H4 (cell line): ENCODE measurements around the gene GPR61. TPM values are rescaled to one million over a fixed set of nuclear protein-coding genes. Genes with fewer than 3 reads are reported as not detected.

Source experiments
- DNase-seq: peaks from one replicate; pipeline ENCODE4 v3.0.0-alpha.2; 2015; ENCODE audit warnings: low spot score
- total RNA-seq: library from RNA; depleted of rRNA; stranded (reverse); fragments of >200 nt; shearing (Covaris generic); gene quantifications from 2 replicates; pipeline ENCODE4 v1.2.3, GENCODE V29; 2014; rRNA removed

Gene GPR61
- total RNA-seq, 1 experiment from 2014 or later, result not detected

DNA sequence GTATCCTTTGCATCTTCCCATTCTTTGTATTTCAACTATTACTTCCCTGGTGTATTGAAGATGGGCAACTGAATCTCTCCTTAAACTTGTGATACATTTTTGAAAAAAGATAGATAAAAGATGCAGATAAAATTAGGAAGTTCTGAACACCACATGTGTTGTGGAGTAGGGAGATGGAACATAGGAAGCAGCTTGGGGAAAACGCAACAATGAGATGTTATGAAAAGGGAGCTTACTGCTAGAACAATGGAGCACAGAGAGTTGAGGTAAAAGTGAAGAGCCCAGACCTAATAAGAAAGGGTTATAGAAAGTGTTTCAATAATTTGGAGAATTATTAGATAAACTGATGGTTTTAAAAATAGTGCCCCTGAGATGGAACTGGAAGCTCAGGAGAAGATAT lies 29.7 kb downstream of the GPR61 start:
- DNase-seq, result no peak

- DNase-seq, result no peak
These were observed 30.7 kb downstream of the GPR61 start for GRCh38 chr1:109570414-109570813.

- no peak for DNase-seq
These were observed 34.1 kb downstream of the GPR61 start for GRCh38 chr1:109573785-109574184.

GRCh38 chr1:109578947-109579443 lies 39.3 kb downstream of the GPR61 start:
- DNase-seq, result no peak

- peak; percentile 6 for DNase-seq
These were observed 39.8 kb downstream of the GPR61 start for GRCh38 chr1:109579491-109579890.

DNA sequence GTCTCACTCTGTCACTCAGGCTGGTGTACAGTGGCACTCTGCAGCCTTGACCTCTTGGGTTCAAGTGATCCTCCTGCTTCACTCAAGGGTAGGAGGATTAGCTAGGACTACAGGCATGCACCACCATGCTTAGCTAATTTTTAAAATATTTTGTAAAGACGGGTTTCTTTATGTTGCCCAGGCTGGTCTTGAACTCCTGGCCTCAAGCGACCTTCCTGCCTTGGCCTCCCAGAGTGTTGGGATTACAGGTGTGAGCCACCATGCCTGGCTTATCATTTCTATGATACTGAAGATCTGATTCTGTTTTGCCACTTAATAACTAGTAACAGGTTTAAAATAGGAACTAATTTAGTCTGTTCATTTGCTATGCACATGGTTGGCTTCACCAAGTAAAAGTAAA lies 42.3 kb downstream of the GPR61 start:
- DNase-seq, result no peak

- DNase-seq, result no peak
These were observed 45.1 kb downstream of the GPR61 start for GRCh38 chr1:109584766-109585165.

DNA sequence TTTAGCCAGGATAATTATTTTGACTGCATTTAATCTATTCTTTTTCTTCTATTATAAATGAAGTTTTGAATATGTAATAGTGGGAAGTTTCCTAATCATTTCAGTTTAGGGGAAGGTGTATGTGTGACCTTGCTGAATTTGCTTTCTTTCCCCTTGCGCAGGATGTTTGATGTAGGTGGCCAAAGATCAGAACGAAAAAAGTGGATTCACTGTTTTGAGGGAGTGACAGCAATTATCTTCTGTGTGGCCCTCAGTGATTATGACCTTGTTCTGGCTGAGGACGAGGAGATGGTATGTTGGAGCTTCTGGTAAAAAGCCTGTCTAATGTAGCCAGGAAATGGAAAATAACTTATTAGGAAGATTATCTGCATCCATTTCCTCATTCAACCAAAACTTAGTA lies 46.4 kb downstream of the GPR61 start:
- no peak for DNase-seq

GRCh38 chr1:109589177-109589576 lies 49.5 kb downstream of the GPR61 start:
- no peak for DNase-seq

DNA sequence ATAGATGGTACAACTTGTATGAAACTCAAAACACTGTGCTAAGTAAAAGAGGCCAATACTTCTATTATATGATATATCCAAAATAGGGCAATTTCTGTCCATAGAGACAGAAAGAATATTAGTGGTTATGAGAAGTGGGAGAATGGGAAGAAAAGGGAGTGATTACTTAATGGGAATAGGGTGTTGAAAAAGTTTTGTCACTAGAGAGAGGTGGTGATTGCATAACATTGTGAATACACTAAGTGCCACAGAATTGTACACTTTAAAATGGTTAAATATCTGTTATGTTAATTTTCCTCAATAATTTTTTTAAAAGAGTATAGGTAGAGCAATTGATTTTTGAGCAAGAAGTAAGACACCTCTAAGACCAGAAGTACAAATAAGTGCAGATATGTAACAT lies 50.0 kb downstream of the GPR61 start:
- DNase-seq, result no peak

GRCh38 chr1:109592916-109593315 lies 53.2 kb downstream of the GPR61 start:
- no peak for DNase-seq

DNA sequence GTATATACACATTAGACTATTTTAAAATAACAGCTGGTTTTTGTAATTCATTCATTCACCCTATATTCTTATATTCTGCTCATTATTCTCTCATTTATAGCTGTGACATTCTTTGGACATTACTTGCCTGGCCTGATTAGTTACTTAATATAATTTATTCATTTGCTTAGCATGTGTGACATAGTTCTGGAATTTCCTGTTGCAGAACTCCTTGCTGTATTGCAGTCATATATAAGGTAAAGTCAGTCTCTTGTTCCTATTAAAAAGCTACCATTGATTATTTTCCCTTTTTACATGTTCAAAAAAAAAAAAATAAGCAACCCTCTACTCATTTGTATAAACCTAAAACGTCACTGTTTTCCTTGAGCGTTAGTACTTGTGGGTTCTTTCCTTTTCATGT lies 55.9 kb downstream of the GPR61 start:
- no peak for DNase-seq

Other genes starting within 250 kb of the GPR61 start
- gene MYBPHL, start 232.9 kb upstream of the GPR61 start, total RNA-seq, result not detected in 2 replicates
- 3.7 and 7.4 TPM in 2 replicates for gene SORT1, start 142.0 kb upstream of the GPR61 start, total RNA-seq
- gene PSMA5, start 113.4 kb upstream of the GPR61 start, total RNA-seq, result 154 and 184 TPM in 2 replicates
- gene SYPL2, start 73.3 kb upstream of the GPR61 start, total RNA-seq, result 0.27 and 0.54 TPM in 2 replicates
- gene ATXN7L2, start 56.0 kb upstream of the GPR61 start, total RNA-seq, result 1.0 and 1.9 TPM in 2 replicates
- 2.6 and 7.9 TPM in 2 replicates for gene CYB561D1, start 45.8 kb upstream of the GPR61 start, total RNA-seq
- 0.72 and 1.5 TPM in 2 replicates for gene AMIGO1, start 30.1 kb upstream of the GPR61 start, total RNA-seq
- 9.0 and 9.8 TPM in 2 replicates for gene GNAI3, start 8.7 kb downstream of the GPR61 start, total RNA-seq
- gene GNAT2, start 79.7 kb downstream of the GPR61 start, total RNA-seq, result 0.46 TPM in 1 of 2 replicates, not detected in the other
- gene AMPD2, start 80.0 kb downstream of the GPR61 start, total RNA-seq, result 37.0 and 41.6 TPM in 2 replicates
- 15.9 and 27.2 TPM in 2 replicates for gene GSTM4, start 116.2 kb downstream of the GPR61 start, total RNA-seq
- 1.6 and 4.6 TPM in 2 replicates for gene GSTM2, start 128.2 kb downstream of the GPR61 start, total RNA-seq
- not detected in 2 replicates for gene GSTM1, start 147.9 kb downstream of the GPR61 start, total RNA-seq
- not detected in 2 replicates for gene GSTM5, start 172.4 kb downstream of the GPR61 start, total RNA-seq
- gene GSTM3, start 201.2 kb downstream of the GPR61 start, total RNA-seq, result 228 and 275 TPM in 2 replicates
- not detected in 2 replicates for gene EPS8L3, start 224.1 kb downstream of the GPR61 start, total RNA-seq